ENCODE measurements around the gene TGFBR2.

- TF ChIP-seq CTCF (IDR thresholded peaks at IDR 0.05) = no peak
- TF ChIP-seq POLR2AphosphoS5 (IDR thresholded peaks at IDR 0.05; ENCODE audit: low read depth, low read length) = no peak
- TF ChIP-seq REST (IDR thresholded peaks at IDR 0.05; ENCODE audit: insufficient read depth in 1 of 2, low read depth in 2 of 2, low read length in 1 of 2) = no peak
- no peak for TF ChIP-seq TCF7L2 (IDR thresholded peaks at IDR 0.05; ENCODE audit: low read depth, low read length)
Observed at GRCh38 chr3:30708472-30708871, 102.1 kb downstream of the TGFBR2 start.

All from Panc1 (cell line).